Neural cell (in vitro differentiated cells): ENCODE measurements around the gene RGS6.

Experiments
- CTCF ChIP-seq: fragments of 450-650 bp; IDR thresholded peaks from 2 replicates; pipeline ENCODE4 v1.5.1; 2014; ENCODE audit warnings: antibody characterized with exemption, mild to moderate bottlenecking, moderate library complexity; ENCODE audit not compliant: poor library complexity, severe bottlenecking
- EP300 ChIP-seq: fragments of 450-650 bp; conservative IDR thresholded peaks from 2 replicates; pipeline ENCODE4 v1.6.1; 2014; ENCODE audit warnings: antibody characterized with exemption, mild to moderate bottlenecking, moderate library complexity; ENCODE audit not compliant: poor library complexity, severe bottlenecking
- EZH2 ChIP-seq: fragments of 200-600, 300-800 bp; shearing (Covaris generic), sonication (generic); IDR thresholded peaks from 2 replicates; pipeline ENCODE4 v1.6.1; 2014; ENCODE audit warnings: antibody characterized with exemption, low read length, borderline replicate concordance, mild to moderate bottlenecking; ENCODE audit not compliant: insufficient read depth, poor library complexity, severe bottlenecking
- RAD21 ChIP-seq: fragments of 450-650 bp; conservative IDR thresholded peaks from 2 replicates; pipeline ENCODE4 v1.6.1; 2014; ENCODE audit warnings: antibody characterized with exemption, mild to moderate bottlenecking, moderate library complexity
- REST ChIP-seq: IDR thresholded peaks from 2 replicates; pipeline ENCODE4 v1.6.1; 2012; ENCODE audit warnings: borderline replicate concordance
- TAF1 ChIP-seq: IDR thresholded peaks from 2 replicates; pipeline ENCODE4 v1.6.1; 2012; ENCODE audit warnings: low read depth

GRCh38 chr14:71891970-71892369 is 40.3 kb upstream of the RGS6 start:
- no peak for TF ChIP-seq CTCF
- TF ChIP-seq REST: no peak
- no peak for TF ChIP-seq EP300
- TF ChIP-seq RAD21: no peak
- TF ChIP-seq EZH2: no peak
- no peak for TF ChIP-seq TAF1
